ENCODE results near the gene PLCD3. TPM values are rescaled to one million over a fixed set of nuclear protein-coding genes. Genes with fewer than 3 reads are reported as not detected.

PLCD3 gene
- total and polyA plus RNA-seq, 9 of the 15 experiments (the other 6 are each of a cell fraction or from before 2014, with no cell fraction given), result 0.20 to 22.6 (median 7.5) TPM

- TF ChIP-seq NKRF (IDR thresholded peaks at IDR 0.05; ENCODE audit: borderline replicate concordance) (peak; percentile 85), ESRRB (CRISPR knock-in tag; IDR thresholded peaks at IDR 0.05; ENCODE audit: borderline replicate concordance) (peak; percentile 89), TBP (optimal IDR thresholded peaks at IDR 0.05; ENCODE audit: low read depth, low read length) (no peak), ZEB2 (IDR thresholded peaks at IDR 0.05) (peak; percentile 91), RERE (CRISPR knock-in tag; IDR thresholded peaks at IDR 0.05; ENCODE audit: borderline replicate concordance) (no peak; the same call in 1 of the 2 replicates), BDP1 (IDR thresholded peaks at IDR 0.05; ENCODE audit: insufficient read depth, insufficient read length) (no peak), ZNF121 (CRISPR knock-in tag; conservative IDR thresholded peaks at IDR 0.05) (no peak), MCM2 (IDR thresholded peaks at IDR 0.05; ENCODE audit: low read depth) (peak; percentile 81; the same call in 1 of the 2 replicates), ZNF24 (IDR thresholded peaks at IDR 0.05) (peak; percentile 15; the same call in 1 of the 2 replicates), ZNF76 (CRISPR knock-in tag; IDR thresholded peaks at IDR 0.05; ENCODE audit: borderline replicate concordance) (no peak), NFXL1 (CRISPR knock-in tag; IDR thresholded peaks at IDR 0.05) (peak; percentile 88), GABPA (tag; conservative IDR thresholded peaks at IDR 0.05; ENCODE audit: low read depth) (no peak), SMARCB1 (IDR thresholded peaks at IDR 0.05; ENCODE audit: insufficient read length, low read depth) (no peak), HNRNPL (IDR thresholded peaks at IDR 0.05; ENCODE audit: low read depth, low read length) (0 out of 2 replicates have a peak, but pooled peaks have one; percentile 44), ZBTB2 (IDR thresholded peaks at IDR 0.05) (peak; percentile 99), ZNF589 (CRISPR knock-in tag; IDR thresholded peaks at IDR 0.05; ENCODE audit: low read depth) (no peak; the same call in 1 of the 2 replicates), MED1 (CRISPR knock-in tag; IDR thresholded peaks at IDR 0.05; ENCODE audit: borderline replicate concordance) (no peak), CHD2 (IDR thresholded peaks at IDR 0.05; ENCODE audit: low read depth, low read length) (no peak), SMARCA5 (IDR thresholded peaks at IDR 0.05) (no peak), FUS (optimal IDR thresholded peaks at IDR 0.05; ENCODE audit: low read depth, low read length) (no peak), MCM5 (IDR thresholded peaks at IDR 0.05; ENCODE audit: low read depth) (no peak)
Measured at GRCh38 chr17:45148183-45149036, 16.1 kb upstream of the PLCD3 start, which contains the start of gene HEXIM1 (continued).

Data from K562 (cell line).